HG02678 (cell line): ENCODE measurements around the gene PYY.
"Not testable (repeated sequence)": the region's sequence is repeated elsewhere in the genome, so short reads cannot be mapped to it uniquely, and the experiment has no call there.

Experiments
- ATAC-seq: cut with Tn5 transposase; IDR thresholded peaks from one replicate; pipeline ENCODE4 v1.9.1; 2021; ENCODE audit warnings: mild to moderate bottlenecking, moderate library complexity; ENCODE audit not compliant: unreplicated experiment

Gene PYY

DNA sequence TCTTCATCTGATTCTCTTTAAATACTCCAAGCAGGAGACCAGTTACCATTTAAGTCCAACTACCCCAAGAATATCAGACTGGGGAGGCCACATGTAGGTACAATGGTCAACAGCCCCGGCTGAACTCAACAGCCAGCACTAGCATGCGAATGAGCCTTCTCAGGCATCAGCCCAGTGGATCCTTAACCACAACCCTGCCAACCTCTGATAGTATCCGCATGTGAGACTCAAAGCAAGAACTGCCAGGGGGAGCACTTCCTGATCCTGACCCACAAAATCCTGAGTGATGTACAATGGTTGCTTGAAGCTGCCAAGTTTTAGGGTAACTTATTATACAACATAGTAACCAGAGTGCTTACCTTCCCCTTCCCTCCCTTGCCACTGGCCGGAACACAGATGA is 4.0 kb downstream of the PYY start:
- no peak for ATAC-seq

DNA sequence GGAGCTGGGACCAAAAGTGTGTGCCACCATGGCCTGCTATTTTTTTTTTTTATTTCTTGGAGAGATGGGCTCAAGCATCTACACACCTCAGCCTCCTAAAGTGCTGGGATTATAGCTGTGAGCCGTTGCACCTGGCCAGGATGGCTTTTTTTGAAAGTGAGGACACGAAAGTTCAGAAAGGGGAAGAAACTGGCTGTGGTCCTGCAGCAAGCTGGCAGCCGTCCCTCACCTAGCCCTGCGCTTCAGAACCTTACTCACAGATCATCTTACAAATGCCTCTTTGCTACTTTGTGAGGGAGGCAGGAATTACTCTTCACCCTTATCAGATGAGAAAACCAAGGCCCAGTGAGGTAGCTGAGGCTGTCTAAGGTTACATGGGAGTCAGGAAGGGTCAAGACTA is 7.0 kb downstream of the PYY start:
- ATAC-seq, result no peak

DNA sequence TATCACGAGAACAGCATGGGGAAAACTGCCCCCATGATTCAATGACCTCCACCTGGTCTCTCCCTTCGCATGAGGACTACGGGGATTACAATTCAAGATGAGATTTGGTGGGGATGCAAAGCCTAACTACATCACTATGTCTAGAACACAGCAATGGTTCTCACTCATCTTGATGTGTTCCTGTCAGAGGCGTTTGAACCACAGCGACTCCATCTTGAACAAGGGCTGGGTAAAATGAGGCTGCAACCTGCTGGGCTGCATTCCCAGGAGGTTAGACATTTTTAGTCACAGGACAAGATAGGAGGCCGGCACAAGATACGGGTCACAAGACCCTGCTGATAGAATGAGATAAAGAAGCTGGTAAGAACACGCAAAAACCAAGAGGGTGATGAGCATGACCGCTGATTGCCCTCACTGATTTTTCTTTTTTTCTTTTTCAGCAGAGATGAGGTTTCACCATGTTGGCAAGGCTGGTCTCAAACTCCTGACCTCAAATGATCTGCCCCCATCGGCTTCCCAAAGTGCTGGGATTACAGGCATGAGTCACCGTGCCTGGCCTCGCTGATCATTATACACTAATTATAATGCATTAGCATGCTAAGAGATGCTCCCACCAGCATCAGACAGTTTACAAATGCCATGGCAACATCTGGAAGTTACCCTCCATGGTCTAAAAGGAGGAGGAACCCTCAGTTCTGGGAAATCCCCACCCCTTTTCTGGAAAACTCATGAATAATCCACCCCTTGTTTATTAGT is 8.5 kb downstream of the PYY start:
- ATAC-seq, result no peak

DNA sequence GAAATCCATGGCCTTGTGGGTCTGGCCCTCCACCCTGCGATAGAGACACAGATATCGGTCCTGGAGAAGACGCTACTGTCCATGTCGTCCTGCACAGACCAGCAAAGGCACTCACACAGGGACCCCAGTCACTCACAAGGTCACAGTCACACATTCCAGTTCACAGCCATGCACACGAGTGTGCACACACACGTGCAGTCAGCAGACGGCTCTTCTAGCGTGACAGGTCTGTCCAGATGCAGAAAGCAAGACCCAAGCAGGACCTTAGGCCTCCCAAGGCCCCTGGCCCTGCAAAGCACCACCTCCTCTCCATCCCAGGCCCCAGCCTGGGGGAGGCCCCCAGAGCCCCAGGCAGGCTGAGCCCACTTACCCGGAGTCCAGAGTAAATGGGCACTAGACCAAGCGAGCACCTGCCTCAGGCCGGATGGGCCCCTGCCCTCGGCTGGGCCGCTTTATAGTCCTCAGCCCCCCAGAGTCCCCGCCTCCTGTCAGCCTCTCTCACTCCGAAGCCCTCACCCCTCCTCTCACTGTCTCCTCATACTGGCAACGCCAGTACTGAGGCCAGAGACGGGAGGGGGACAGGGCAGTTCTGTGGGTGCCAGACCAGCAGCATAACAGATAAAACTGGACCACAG is 11.6 kb downstream of the PYY start, which contains the start of gene PPY:
TSS of gene PPY (minus strand) at position 426 of the 635 bp plus-strand sequence. CDS start 822 bp downstream, outside the sequence.
- no peak for ATAC-seq

DNA sequence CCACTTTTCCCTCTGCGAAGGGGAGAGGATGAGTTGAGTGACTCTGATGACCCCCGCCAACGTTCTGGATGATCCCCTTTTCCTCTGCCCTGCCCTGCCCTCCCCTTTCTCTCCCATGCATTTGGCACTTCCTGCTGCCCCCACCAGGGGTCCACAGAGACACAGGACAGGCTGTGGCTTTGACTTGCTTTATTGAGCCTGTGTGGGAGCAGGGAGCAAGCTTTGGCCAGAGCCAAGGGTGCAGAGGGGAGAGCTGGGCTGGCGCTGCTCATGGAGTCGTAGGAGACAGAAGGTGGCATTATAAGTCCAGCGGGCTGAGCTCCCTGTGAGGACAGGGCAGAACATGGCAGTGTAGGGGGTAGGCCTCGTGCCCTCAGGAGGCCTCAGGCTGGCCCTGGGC is 13.1 kb downstream of the PYY start:
- no peak for ATAC-seq

DNA sequence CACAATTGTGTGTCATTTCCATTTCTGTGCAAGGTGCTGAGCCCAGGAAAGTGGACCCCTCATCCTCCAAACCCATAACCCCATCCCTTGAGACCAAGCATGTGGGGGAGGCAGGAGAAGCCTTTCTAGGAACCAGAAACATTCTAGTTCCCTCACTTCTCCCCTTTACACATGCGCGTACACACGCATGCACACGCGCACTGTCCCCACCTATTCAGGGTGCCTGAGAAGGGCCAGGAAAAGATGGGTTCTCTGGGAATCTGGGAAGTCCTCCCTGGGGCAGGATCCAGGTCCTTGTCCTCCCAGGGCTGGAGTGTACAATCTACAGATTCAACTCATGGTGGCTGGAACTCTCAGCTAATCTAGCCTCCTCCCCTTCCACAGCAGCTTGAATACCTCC is 13.9 kb downstream of the PYY start:
- no peak for ATAC-seq

DNA sequence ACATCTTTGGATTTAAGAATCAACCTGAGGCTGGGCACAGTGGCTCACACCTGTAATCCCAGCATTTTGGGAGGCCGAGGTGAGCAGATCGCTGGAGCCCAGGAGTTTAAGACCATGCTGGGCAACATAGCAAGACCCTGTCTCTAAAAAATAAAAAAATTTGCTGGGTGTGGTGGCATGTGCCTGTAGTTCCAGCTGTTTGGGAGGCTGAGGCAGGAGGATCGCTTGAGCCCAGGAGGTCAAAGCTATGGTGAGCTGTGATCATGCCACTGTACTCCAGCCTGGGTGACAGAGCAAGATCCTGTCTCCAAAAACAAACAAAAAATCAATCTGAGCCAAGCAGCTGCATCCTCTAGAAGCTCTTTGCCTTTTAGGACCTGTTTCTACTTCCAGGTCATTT is 14.3 kb downstream of the PYY start:
- ATAC-seq, result not testable (repeated sequence)

DNA sequence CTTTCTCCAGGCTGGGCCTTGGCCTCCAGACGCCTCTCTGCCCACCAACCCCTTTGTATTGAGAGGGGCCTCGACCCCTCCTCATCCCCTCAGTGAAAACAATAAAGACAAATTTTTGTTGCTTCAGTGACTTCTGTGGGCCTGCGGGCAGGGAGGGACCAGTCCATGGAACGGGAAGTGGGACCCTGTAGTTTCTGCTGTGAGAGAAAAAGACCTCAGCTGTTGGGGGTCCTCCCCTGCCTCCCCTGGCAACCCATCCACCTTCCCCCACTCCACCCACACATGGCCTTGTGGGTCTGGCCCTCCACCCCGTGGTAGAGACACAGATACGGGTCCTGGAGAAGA is 14.9 kb downstream of the PYY start:
- no peak for ATAC-seq

DNA sequence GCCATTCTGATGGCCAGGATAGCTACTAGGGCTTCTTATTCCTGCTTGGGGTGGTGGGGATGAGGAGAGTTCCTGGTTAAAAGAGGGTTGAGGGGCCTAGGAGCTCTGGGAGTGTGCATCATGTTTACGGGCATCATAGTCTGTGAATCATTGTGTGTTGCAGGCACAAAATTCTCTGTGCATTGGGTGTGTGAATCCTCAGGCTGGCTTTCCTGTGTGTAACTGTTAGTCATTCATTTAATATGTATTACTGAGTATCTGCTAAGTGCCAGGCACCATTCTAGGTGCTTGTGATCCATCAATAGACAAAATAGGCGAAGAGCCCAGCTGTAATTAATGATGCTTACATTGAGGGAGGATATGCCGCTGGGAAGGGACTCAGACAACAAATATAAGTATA is 17.3 kb downstream of the PYY start:
- no peak for ATAC-seq

DNA sequence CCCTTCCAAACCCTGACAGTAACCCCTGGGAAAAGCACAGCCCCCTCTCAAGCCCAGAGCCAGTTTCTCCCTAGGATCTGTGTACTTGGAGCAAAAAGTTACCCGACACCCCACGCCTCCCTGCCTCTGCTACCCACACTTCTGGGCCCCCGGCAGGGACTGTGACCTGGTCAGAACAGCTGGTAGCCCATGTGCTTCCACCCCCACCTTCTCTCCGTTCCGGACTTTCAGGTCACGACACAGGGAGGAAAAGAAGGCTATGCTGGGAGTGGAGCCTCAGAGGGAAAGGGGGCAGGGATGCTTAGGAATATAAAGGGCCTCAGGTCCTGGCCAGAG is 17.8 kb downstream of the PYY start:
- ATAC-seq, result no peak

DNA sequence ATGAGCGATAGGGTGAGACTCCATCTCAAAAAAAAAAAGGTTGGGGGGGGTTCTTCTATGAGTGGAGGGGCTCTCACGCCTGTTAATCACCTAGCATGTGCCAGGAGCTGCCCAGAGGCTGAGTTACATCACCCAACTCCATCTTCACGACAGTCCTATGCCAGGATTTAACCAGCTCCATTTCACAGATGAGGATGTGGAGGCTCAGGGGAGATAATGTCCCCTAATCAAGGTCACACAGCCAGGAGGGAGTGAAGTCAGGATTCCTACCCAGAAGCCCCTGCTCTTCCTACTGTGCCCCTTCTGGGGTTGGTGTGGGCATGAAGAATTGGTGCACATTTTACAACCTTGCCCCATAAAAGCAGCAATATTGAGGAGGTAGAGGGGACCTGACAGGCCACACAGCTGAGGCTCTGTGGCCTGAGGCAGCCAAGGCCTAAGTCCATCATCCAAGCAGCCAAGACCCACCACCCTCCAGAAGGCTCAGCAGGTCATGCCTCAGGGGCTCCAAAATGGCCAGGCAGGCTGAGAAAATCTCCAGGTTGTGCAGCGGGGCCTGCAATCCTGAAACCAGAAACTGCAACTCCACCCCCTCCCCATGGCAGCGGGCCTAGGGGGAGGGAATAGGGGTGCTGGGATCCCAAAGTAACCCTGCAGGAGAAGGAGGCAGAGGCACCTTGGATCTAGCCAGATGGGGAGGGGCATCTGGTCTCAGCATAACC is 18.4 kb downstream of the PYY start:
- ATAC-seq, result no peak

DNA sequence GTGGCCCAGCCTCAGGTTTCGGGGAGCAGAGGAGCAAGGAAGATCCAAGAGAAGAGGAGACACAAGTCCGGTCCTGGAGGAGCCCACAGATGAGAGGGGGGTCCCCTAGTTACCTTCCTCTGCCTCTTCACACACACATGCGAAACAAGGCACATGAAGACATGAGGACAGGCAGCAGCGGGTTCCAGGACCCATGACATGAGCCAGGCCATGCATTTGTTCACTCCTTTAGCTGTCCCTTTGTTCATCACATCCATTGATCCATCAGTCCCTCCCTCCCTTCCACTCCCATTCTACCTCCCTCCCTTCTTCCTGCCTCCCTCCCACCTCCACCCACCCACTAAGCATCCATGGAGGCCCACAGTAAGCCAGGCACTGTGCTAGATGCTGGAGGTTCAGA is 20.8 kb downstream of the PYY start:
- no peak for ATAC-seq

DNA sequence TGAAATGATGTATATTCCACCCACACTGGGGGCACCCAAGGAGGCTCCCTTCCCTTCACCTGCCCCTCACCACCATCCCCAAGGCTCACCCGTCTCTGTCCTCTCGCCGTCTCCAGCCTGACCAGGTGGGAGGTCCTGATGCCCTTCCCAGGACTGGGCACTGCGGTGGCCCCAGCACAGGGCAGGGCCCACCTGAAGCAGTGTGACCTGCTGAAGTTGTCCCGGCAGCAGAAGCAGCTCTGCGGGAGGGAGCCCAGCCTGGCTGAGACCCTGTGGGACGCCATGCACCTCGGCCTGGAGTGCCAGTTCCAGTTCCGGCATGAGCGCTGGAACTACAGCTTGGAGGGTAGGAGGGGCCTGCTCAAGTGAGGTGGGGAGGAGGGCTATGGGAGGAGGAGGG is 21.4 kb downstream of the PYY start:
- ATAC-seq, result no peak

DNA sequence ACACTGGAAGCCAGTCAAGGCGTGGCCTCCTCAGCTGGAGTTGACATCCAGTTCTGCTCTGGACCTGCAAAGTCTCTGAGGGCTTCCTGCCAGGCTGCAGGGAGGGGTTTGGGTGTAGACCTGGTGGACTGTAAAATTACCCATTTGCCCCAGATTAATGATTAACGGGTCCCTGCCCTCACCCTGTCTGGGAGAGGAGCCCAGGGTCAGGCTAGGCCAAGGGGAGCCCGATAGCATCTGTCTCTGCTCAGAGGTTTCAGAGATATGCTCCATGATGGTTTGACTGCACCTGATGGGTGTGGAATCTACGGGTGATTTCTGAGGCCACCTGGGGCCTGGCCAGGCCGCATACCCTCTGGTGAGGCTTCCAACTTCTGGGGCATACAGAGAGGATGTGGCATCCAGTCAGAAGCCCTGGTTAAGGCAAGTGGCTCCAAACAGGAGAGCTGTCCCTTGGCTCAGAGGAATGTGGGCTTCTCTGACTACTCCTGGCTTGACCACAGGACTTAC is 22.6 kb downstream of the PYY start:
- ATAC-seq, result no peak

DNA sequence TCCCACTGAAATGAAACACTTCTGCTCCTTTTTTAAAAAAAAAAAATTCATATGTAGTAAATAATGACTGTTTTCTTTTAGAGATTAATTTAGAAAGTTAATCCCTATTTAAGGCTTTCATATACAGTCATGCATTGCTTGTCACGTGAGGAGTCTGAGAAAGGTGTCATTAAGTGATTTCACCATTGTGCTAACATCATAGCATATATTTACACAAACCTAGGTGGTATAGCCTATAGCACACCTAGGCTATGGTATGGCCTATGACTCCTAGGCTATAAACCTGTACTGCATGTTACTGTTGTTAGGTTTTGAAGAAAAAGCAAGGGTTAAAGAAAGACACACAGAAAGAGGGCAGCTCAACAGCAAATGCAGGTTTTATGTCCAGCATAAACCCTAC is 25.1 kb downstream of the PYY start:
- ATAC-seq, result no peak

DNA sequence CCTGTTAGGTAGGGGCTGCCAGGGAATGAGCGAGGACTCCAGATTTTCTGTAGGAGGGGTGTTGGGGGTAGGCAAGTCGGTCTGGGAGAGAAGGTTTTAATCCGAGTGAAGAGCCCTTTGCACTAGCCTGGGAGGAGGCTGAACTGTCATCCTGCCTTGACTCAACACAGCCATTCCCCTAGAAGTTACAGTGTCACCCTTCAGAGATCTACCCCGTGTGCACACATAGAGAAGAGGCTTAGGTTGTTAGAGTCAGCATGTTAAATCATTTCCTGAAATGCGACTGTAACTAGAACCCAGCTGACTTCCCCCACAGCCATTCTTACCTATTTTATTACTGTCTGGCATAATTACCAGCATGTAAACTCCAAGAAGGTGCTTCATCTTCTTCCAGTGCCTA is 25.8 kb downstream of the PYY start:
- not testable (repeated sequence) for ATAC-seq

DNA sequence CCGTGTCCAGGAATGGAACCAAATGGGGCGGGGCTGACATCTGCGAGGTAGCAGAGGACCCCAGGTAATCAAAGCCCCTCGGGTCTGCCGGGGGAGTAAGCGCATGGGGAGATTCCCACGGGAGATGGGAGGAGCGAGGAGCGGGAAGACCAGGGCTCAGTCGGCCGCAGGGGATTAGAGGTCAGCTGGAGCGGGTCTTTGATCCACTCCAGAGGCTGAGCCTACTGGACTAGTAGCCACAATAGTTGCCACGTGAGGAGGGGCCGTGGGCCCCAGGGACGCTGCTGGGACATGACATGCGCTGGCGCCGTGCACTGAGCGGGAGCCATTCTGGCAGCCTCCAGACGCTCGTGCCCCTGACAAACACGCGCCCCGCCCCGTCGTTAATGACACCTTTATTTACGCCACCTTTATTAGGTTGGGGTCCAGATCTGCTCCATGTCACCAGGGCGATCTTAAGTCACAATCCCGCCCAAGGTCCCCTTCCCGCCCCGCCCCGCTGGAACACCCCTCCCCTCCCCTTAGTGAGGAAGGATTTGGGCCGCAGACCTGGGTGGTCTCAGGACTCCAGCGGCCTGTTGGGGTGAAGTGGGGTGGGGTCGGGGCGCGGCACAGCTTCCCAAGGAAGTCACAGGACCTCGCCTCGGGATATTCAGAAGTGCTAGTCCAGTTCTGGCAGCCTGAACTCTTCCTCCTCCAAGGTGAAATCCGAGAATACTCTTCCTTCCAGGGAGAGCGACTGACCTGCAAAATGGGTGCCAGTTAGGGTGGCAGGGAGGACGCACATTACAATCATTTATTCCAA is 26.5 kb downstream of the PYY start:
- no peak for ATAC-seq

DNA sequence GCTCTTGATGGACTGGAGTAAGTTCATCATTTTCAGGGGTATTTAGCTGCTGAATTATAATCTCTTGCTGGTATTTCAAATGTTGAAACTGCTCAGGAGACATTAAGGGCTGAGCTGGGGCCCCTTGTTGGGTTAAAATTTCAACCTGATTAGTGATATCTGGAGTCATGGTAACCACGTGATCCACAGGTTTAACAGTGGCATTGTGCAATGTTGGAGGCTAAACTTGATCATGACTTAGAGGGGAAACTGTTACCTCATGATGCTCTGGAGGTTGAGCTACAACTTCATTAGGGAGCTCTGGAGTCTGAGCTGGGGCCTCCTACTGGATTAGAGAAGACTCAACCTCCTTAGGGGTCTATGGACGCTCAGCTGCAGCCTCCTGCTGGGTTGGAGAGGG is 29.2 kb downstream of the PYY start:
- ATAC-seq, result no peak

DNA sequence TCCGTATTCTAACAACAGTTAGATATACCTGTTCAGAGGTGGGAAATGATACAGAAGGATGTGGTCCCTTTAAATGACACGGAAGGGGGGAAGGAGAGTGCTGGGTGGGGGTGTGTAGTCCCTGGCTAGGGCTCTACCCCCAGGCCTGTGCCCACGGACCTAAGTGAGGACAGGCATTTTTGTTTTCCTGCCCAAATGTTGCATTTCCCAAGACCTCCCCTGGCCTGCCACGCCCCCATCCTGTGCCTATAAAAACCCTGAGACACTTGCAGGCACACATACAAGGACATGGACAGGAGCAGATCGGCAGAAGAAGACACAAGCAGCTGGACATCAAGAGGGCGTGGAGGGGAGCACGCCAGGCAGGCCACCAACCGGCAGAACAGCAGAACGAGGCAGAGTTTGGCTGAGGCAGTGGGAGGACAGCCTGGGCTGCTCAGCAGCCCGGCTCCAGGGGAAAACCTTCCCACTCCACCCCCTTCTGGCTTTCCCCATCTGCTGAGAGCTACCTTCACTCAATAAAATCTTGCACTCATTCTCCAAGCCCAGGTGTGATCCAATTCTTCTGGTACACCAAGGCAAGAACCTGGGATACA is 33.1 kb downstream of the PYY start:
- no peak for ATAC-seq

DNA sequence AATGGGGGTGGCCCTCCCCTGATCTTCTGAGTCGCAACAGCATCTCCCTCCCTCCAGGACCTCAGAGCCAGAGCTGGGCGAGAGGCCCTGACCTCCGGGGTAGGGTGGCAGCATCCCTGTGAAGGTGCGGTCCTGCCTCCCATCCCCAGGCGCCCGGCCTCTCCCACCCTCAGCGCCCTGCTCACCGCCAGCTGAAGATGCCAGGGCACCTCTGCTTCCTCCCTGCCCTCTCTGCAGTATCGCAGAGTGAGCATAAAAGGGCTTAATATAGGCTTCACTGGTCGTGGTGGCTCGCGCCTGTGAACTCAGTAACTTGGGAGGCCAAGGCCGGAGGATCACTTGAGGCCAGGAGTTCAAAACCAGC is 35.7 kb downstream of the PYY start:
- ATAC-seq, result no peak
